Activated T-cell treated with anti-CD3 and anti-CD28 coated beads for 24 hours (primary cell): ENCODE results near the gene TBX5.

Experiments
- DNase-seq: peaks from one replicate; pipeline ENCODE4 v3.0.0-alpha.2; 2020; ENCODE audit warnings: low read depth

The TBX5 gene

DNA sequence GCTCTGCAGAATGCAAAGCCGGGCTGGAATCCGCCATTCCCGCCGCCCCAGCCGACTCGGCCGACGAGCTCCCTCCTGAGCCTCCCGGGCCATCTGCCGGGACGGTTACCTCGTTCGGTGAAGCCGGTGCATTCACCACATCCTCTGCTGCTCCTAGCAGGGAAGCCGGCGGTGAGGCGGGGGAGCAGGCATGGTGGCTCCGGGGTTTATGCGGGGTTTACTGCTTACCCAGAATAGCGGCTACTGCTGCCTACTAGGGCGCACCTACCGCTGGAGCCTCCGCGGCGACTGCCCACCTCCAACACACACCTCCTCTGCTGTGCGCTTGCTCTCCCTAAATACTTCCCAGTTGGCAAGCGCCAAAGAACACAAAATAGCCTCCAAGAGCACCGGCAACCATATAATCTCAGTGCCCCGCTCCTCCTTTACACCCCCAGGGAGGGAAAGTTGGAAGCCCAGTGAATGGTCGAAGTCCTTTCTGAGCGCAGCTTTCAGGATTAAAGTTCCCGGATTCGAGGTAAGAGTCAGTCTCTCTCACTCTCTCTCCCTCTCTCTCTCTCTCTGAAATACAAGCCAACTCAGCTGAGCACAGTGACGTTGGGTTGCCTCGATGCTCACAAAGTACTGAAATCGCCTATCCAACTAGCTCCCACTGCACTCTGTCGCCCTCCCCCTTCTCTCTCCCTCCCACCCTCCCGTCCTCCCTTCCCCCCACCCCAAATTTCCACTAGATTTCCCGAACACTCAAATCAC is at the start of gene TBX5:
Gene TBX5 (minus strand): TSS at position 626 of the 753 bp plus-strand sequence. CDS start 2,246 bp downstream, outside the sequence.
- no peak for DNase-seq

GRCh38 chr12:114451657-114452056 is 45.7 kb upstream of the TBX5 start:
- no peak for DNase-seq

DNA sequence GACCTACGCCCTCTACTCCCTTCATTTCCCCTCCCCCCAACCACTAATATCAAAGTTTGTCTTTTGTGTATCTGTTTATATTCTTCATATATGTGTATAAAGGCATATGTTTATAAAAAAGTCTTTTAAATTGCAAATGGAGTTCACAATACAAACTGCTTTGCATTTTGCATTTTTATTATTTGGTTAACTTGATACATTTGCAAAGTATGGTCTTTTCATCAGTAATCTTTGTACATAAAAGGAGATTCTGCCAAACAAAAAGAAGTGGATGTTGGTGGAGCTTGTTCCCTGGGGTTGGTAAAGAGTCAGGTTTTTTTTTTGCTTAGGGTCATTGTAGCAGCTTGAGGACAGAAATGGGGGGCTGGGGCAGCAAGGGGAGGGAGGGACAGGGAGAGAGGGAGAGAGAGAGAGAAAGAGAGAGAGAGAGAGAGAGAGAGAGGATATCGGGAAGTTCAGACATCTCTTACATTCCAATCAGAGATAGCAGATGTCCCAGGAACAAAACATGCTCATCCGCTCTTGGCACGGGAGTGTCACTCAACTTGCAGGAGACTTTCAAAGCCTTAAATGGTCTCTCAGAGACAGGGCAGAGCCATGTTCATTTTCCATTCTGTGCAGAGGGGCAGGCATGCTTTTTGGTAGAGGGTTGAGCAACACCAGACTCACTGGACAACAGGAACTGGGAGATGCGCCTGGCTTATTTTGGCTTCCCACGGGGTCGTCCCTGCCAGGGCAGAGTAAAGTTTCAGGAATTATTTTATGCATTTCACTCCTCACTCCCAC is 44.8 kb upstream of the TBX5 start:
- no peak for DNase-seq

DNA sequence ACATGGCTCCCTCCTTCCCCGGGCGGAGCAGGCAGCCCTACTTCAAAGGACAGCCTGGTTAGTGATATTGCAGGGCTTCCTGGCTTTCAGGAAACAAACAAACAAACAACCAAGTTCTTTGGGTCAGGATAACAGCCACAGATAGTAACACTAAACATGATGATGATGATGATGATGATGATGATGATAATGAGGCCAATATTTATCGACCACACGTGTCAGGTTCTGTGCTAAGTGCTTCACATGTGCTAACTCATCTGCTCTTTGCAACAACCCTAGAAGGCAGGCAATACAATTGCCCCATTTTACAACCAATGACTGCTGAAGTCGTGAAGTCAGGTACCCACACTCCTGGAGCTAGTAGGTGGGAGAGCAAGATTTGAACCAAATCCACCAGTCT is 44.1 kb upstream of the TBX5 start:
- no peak for DNase-seq

- DNase-seq: no peak
These were observed 42.6 kb upstream of the TBX5 start for GRCh38 chr12:114448618-114448933.

- no peak for DNase-seq
These were observed 42.1 kb upstream of the TBX5 start for GRCh38 chr12:114447799-114448617.

DNA sequence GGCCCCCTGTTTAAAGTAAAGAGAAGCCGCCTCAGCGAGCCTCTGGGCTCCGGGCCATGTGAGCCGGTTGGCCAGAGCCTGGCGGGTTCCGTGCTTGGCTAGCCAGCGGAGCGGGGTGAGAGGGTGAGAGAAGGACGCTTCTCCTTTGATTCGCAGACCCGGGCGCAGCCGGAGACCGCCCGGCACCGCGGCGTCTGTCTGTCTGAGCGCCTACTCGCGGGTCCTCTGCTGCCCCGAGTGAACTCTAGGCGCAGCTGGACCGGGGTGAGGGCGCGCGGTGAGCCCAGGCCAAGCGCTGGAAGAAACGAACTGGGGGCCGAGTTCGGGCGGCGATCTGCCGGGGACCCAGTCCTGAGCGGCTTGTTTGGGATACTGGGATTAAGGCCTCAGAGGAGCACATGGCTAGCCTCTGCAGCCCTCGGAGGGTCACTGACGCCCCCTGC is 41.4 kb upstream of the TBX5 start:
- DNase-seq: no peak

DNA sequence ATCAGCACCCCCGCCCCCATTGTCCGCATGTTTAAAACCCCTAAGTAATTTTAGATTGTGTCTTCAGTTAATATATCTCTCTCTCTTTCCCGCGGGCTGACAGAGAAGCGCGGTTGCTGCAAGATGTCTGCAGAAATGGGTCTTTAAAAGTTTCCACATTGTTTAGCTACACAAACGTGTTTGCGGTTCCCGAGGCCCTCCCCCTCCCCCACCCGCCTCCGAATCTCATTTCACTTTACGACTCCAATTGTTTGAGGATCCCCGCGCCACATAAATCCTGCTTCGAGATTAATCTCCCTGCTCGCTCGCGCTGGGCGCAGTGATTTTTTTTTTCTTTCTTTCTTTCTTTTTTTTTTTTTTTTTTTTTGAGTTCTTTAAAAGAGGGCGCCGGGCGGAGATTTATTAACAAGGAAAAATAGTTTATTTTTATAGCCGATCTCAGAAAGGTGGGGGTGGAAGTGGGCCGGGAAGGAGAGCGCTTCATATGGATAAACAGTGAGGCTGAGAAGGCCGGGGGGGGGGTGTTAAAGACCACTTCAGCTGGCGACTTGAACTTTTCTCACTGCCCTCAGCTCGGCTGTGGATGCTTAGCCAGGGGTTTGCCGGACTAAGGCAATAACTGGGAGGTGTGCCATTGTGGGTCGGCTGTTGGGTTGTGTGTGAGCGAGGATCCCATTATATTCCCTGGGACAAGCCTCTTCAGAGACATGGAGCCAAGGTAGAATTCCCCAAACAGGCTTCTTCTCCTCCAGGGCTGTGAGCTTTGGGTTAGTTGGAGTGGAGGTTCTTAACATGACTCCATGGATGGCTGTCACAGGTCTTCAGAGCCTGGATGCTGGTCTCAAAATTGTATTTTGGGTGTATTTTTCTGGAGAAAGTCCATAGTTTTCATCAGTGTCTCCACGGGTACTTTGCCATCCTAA is 39.7 kb upstream of the TBX5 start:
- DNase-seq: no peak

DNA sequence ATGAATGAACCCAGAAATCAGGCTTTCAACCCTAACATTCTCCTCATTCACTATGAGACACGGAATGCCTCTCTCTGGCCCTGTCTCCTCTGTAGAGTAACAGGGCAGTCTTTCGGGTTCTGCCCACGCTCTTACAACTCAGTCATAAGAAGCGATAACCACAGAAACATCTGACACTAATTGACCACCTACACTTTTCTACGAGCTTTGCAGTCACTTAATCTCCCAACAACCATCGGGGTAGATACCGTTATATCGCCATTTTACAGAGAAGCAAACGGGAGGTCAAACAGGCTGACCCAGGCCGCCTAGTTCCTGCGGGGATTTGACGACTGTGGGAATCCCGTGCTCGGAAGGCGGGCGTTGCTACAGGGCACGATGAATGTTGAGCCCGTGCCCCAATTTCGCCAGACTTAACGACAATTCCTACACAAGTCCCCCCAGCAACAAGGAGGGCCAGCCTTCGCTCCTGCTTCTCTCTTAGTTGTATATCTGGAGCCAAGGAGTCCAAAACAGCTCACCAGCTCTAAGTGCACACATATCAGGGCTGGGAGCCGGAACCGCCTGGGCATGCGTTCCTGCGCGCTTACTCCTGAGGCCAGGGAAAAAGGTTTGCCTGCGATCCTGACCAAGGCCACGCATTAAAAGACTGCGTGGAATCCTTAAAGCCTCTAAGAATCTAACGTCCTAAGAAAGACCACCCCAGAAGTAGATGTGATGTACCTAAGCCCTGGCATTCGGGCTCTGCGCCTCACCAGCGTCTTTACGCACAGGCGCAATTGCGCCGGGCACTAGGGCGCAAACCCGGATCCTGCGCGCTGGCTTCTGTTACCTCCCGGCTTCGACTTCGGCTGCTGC is 38.7 kb upstream of the TBX5 start:
- DNase-seq: no peak

DNA sequence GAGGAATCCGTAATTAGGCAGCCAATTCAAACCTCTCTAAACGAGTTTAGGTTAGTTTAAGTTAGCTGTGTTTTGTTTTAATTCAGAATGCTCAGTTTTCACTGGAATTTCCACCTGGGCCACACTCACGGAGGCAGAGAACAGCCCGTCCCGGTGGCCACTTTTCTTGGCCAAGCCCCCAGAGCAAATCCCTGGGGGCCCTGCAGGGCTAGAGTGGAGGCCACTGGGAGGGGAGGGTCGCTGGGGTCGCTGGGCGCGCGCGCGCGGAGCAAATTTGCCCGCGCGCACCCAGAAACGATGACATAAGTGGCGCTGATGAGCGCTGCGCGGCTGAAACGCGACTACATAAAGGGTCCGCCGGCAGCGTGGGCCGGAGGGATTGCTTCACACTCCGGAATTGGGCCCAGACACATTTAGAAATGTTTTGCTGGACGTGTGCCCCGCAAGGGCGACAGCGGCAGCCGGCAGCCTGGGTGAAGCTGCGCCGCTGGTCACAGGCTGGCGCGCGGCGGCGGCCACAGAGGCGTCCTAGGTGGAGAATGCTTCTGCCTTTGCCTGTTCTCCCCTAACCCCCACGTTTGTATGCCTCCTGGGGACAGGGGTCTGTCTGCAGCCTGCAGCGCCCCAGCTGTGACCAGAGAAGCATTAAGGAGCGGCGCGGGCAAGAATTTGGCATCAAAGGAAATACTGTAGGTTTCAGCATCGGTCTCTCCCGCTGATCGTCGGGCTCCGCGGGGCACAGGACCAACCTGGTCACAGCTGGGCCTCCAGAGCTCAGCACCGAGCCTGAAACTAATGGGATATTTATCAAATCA is 37.9 kb upstream of the TBX5 start:
- DNase-seq: no peak

DNA sequence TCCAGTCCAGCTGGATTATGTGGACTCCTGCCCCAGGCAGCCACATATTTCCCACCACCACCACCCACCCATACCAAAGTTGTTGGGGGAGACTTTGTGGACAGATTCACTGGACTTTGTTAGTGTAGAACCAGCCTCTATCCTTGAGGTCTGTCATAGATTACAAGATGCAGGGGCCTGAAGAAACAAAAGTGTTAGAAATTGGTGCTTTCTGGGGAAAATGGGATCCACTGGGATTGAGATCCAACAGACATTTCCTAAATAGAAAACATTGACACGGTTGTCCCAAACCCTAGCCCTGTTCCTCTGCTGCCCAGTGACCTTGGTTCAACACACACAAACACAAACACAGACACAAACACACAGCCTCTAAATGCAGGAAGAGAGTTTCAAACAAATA is 36.6 kb upstream of the TBX5 start:
- no peak for DNase-seq

DNA sequence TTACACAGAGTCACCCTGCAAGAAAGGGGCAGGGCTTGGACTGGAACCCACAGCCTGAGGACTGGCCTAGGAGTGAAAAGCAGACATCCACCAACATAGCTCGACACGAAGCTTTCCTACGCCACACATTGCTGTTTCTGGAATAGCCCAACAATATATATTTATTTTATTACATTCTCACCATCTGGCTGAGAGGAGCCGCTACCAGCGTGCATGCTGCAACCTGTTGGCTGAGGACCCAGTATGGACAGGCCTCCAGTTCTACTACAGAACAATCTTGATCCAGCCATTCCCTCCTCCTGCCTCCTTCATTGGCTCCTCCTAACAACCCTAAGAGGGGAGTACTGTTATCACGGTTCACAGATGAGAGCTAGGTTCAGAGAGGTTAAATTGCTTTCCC is 35.6 kb upstream of the TBX5 start:
- DNase-seq: no peak

GRCh38 chr12:114441039-114441383 is 35.1 kb upstream of the TBX5 start:
- no peak for DNase-seq

GRCh38 chr12:114440270-114441038 is 34.5 kb upstream of the TBX5 start:
- no peak for DNase-seq

DNA sequence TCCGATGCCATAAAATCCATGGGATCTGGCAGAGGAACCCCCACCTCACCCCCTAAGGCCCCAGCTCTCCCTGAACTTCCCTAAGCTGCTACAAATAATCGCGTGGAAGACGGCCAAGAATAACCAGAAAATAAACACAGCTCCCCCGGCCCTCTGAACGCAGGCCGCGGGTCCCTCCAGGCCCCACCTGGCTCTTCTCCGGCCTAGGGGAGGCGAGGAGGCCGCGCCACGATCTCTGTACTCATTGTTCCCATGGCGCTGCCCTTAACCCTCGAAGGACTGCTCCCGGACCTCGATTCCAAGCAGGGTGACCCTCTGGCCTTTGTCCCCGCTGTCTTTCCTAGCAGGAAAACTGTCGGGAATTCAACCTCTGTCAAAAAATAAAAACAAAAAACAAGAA is 33.9 kb upstream of the TBX5 start:
- DNase-seq: no peak

DNA sequence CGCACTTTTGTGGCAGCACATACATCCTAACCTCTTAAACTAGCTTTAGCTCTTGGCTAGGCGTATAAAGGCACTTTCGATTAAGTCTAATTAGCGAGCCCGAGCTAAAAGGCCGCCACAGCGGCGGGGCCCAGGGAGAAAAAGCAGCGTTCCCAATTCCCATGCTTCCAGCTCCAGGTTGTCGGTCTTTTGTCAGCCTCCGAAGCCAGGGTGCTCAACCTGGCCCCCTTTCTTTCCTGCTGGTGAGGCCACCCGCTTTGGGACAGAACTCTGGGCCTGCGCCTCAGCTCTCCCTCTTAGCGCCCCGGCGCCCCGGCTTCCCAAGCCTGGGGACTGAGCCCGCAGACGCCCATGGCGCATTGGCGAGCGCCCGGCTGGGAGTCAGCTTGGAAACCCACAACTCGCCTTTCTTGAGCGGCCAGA is 33.3 kb upstream of the TBX5 start:
- DNase-seq: no peak

GRCh38 chr12:114438635-114439256 is 32.8 kb upstream of the TBX5 start:
- DNase-seq: no peak

- no peak for DNase-seq
These were observed 28.4 kb upstream of the TBX5 start for GRCh38 chr12:114434341-114434740.

- DNase-seq: no peak
These were observed 26.0 kb upstream of the TBX5 start for GRCh38 chr12:114431902-114432301.
